ENCODE measurements around the gene HS3ST2.

The HS3ST2 gene

DNA sequence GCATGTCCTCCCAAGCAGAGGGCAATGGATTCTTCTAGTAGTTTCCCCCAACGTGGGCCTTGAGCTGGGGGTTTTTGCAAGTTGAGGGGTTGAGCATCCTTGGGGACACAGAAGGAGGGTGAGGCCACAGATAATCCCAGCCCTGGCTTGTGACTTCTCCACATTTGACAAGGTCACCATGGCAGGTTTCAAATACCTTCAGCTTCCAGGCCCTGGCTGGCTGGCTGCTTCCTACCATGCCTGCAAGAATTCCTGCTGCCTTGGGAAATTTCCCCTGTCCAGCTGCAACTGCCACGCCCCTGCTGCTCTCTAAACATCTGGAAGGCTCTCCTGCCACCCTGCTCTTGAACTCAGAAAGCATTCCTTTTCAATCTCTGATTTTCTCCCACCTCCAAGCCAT is 41.3 kb downstream of the HS3ST2 start:
- TF ChIP-seq CTCF (IDR thresholded peaks at IDR 0.05) (no peak), ZFX (IDR thresholded peaks at IDR 0.05; ENCODE audit: borderline replicate concordance) (no peak)
- H3K27ac ChIP-seq: no peak overlapping the region

DNA sequence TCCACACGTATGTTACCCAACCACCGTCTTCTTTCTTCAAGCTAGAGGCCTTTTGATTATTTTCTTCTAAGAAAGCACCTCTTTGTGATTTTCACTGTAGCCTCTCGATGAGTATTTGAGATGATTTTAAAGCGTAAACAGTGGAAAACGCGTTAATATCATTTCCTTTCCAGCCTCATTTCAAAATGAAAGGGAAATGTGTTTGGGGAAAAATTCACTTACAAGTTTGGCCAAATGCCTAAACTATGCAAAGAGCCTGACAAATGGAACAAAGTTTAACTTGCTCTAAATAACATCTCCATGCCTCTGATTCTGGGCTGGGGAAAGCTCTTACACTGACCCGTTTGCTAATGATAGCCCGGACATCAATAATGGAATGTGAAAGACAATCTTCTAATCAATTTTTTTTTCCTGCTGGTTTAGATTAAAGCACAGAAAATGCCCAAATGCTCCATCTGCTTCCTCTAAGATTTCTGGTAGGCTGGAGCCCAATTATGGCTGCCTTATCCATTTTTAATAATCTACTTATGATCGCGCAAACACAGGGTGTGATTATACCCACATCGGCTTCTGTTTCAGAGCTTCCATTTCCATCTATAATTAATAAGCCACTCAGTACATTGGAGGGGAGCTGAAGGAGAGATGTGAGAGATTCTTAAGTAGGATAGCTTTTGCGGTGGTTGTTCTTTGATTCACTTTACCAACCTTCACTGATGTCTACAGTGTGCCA is 43.5 kb downstream of the HS3ST2 start:
- H3K27ac ChIP-seq: no peak overlapping the region
- no peak for TF ChIP-seq ZFX (IDR thresholded peaks at IDR 0.05; ENCODE audit: borderline replicate concordance)
- no peak for TF ChIP-seq CTCF (IDR thresholded peaks at IDR 0.05)

DNA sequence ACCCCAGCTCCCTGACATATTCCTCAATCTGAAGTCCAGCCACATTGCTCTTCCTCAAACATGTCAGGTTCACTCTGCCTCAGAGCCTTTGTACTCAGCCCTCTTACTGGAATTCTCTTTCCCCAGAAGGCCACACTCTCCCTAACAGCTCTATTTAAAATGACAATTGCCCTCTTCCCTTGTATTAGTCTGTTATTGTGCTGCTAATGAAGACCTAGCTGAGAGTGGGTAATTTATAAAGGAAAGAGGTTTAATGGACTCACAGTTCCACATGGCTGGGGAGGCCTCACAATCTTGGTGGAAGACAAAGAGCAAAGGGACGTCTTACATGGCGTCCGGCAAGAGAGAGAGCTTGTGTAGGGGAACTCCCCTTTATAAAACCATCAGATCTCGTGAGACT is 46.0 kb downstream of the HS3ST2 start:
- no peak overlapping the region for H3K27ac ChIP-seq
- TF ChIP-seq CTCF (IDR thresholded peaks at IDR 0.05) (no peak), ZFX (IDR thresholded peaks at IDR 0.05; ENCODE audit: borderline replicate concordance) (no peak)

DNA sequence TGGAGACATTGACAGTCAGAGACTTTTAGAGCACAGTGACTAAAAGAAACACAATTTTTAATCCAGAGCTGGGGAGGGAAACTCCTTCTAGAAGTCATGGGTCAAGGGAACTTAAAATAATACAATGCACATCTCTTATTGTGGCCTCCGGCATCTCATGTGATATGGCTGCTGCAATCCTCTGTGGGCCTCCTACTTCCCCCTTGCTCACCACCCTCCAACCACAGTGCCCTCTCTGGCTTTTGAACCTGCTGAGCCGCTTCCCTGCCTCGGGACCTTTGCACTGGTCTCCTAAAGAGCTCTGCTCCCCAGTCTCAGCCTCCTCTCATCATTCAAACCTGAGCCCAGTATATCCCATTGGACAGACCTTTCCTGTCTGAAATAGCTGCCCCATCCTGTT is 47.6 kb downstream of the HS3ST2 start:
- TF ChIP-seq ZFX (IDR thresholded peaks at IDR 0.05; ENCODE audit: borderline replicate concordance) (no peak), CTCF (IDR thresholded peaks at IDR 0.05) (no peak)
- H3K27ac ChIP-seq: no peak overlapping the region

DNA sequence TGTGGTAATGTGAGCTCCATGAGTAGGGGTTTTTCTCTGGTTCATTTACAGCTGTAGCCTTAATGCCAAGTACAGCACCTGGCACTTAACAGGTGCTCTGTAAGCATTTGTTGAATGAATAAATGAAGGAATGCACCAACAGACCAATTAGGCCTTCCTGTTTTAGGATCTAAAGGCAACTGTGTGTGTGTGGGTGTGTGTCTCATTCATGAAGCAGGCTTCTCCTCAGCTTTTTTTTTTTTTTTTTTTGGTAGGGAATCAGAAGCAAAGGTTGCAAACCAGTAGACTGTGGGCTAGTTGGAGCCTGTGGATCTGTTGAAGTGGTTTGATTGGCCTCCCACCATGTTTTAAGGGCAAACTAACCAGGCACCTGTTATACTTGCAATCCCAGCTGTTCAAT is 48.1 kb downstream of the HS3ST2 start:
- TF ChIP-seq CTCF (IDR thresholded peaks at IDR 0.05) (no peak), ZFX (IDR thresholded peaks at IDR 0.05; ENCODE audit: borderline replicate concordance) (no peak)
- H3K27ac ChIP-seq: no peak overlapping the region

- no peak for TF ChIP-seq CTCF (IDR thresholded peaks at IDR 0.05)
- no peak for TF ChIP-seq ZFX (IDR thresholded peaks at IDR 0.05; ENCODE audit: borderline replicate concordance)
- no peak overlapping the region for H3K27ac ChIP-seq
These were observed 50.4 kb downstream of the HS3ST2 start for GRCh38 chr16:22864375-22864774.

DNA sequence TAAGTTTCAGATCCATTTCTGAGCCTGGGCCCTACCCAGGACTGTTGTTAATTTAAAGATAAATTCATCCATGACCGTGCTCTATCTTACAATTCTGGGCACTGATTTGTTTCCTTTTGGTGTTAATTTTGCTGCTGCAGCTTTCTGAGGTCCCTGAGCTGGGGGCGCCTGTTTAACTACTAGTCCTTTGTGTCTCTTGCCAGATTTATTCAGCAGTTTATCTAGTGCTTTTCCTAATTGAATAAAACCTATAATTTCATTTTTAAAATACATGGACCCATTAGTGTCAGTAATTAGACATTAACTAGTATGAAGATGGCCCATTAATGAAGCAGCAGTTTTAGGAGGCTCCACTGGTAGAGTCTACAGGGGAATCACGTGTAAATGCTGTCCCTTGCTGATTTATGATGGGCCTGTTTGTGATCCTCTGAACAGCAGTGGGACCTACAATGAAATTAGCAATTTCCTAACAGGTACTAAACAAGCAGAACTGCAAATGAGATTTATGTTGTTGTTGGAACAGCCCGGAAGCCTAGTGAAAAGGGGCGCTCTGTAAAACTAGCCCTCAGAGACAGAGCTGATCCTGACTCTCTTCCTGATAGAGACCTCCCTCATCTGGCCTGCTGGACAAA is 54.7 kb downstream of the HS3ST2 start:
- TF ChIP-seq ZFX (IDR thresholded peaks at IDR 0.05; ENCODE audit: borderline replicate concordance): no peak
- TF ChIP-seq CTCF (IDR thresholded peaks at IDR 0.05): no peak
- no peak overlapping the region for H3K27ac ChIP-seq
